OCI-M2 (cell line): ENCODE measurements around the gene PIGQ.

Experiments
- DNase-seq: peaks from one replicate; lab custom pipeline; 2025; ENCODE audit not compliant: unreplicated experiment; lab: John Stamatoyannopoulos, UW

The PIGQ gene

GRCh38 chr16:555528-556473 lies 14.0 kb upstream of the PIGQ start:
- DNase-seq = no peak

- no peak for DNase-seq
These were observed 13.1 kb upstream of the PIGQ start for GRCh38 chr16:556474-557173.

GRCh38 chr16:557463-558297 lies 12.1 kb upstream of the PIGQ start:
- no peak for DNase-seq

- no peak for DNase-seq
These were observed 11.3 kb upstream of the PIGQ start for GRCh38 chr16:558298-559020.

GRCh38 chr16:559021-559380 lies 10.8 kb upstream of the PIGQ start:
- no peak for DNase-seq

GRCh38 chr16:559411-560203 lies 10.2 kb upstream of the PIGQ start:
- DNase-seq = no peak

- DNase-seq = no peak
These were observed 9.5 kb upstream of the PIGQ start, which contains the start of gene PRR35 for GRCh38 chr16:560204-560700. TSS of gene PRR35 (plus strand) at chr16:560394. CDS start at chr16:563295, 2,901 bp downstream.

- no peak for DNase-seq
These were observed 8.9 kb upstream of the PIGQ start for GRCh38 chr16:560701-561412.

GRCh38 chr16:561413-561794 lies 8.4 kb upstream of the PIGQ start:
- no peak for DNase-seq

- DNase-seq = no peak
These were observed 7.5 kb upstream of the PIGQ start for GRCh38 chr16:561957-562938.

GRCh38 chr16:563072-563644 lies 6.6 kb upstream of the PIGQ start:
- DNase-seq = no peak

GRCh38 chr16:564690-565418 lies 4.9 kb upstream of the PIGQ start:
- no peak for DNase-seq

GRCh38 chr16:565419-566330 lies 4.1 kb upstream of the PIGQ start:
- DNase-seq = no peak

- no peak for DNase-seq
These were observed 3.0 kb upstream of the PIGQ start, which contains the start of gene NHLRC4 for GRCh38 chr16:566475-567372. TSS of gene NHLRC4 (plus strand) at chr16:567005. CDS start at chr16:568048, 1,043 bp downstream.
